ENCODE results near the gene THSD7B.
"Not testable (repeated sequence)": the region's sequence is repeated elsewhere in the genome, so short reads cannot be mapped to it uniquely, and the experiment has no call there.

THSD7B gene

DNA sequence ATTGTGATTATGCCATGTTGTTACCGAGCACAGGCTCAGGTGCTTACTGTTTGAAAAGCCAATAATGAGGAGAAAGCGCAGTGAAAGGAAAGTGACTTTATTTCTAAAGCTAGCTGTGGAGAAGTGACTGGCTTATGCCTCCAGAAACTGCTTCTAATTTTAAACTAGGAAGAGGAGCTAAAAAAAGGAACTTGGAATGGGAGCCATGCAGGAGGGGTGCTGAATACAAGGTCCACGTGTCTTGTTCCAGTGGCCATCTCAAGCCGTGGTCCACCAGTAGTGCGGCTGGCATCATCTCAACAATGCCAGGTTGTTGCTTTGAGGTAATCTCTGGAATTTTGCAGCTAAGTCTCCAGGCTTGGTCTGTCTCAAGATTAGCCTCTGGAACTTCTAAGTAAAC, 282.0 kb downstream of the THSD7B start:
- DNase-seq (ENCODE audit: low read depth in 2 of 2), result no peak

DNA sequence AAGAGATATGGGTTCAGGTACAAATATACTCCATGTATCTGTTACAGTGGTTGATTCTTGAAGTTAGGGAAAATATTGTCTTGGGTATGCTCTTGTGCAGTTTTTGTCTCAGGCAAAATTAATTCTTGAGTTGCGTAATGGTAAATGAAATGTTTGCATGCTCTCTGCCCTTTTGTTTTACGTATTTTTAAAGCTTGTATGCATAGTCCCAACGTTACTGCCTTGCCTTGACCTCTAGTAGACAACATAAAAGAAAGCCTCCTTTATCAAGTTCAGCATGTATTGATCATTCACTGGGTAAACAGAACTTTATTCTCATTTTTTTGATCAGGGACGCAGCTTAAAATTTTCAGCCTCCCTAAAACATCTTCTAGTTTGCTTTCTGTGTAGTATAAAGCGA, 283.1 kb downstream of the THSD7B start:
- DNase-seq (ENCODE audit: low read depth in 2 of 2), result no peak

DNA sequence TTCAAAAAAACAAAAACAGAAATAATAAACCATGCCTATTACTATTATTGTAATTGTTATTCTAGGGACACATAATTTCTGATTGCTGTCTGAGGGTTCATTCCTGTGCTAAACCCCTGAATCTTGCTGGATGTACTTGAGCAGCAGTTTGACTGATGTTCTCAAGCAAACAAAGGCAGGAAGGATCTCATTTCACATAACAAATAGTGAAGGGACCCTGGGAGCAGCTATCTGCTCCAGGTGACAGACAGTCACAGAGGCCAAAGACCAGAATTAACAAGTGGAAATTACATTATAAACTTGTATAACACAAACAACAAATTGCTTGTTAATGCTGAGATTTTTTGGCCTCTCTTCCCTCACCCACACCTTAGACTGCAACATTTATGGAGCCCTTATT, 284.2 kb downstream of the THSD7B start:
- DNase-seq (ENCODE audit: low read depth in 2 of 2), result no peak

DNA sequence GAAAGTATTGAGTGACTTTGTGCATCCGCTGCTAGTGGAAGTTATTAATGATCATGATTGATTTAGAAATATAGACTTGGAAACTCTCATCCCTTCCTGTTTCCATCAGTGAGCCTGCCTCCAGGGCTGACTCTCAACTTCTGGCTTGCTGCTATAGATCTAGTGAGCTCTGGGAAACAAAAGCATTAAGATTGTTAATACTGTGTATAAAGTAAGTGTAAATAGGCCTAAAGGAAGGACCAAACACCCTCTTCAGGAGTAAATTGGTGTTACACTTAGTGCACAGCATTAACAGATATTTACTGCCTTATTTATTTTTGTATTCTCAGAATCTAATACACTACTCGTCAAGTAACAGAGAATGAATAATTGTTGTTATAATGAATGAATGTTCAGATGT, 285.6 kb downstream of the THSD7B start:
- no peak for DNase-seq (ENCODE audit: low read depth in 2 of 2)

DNA sequence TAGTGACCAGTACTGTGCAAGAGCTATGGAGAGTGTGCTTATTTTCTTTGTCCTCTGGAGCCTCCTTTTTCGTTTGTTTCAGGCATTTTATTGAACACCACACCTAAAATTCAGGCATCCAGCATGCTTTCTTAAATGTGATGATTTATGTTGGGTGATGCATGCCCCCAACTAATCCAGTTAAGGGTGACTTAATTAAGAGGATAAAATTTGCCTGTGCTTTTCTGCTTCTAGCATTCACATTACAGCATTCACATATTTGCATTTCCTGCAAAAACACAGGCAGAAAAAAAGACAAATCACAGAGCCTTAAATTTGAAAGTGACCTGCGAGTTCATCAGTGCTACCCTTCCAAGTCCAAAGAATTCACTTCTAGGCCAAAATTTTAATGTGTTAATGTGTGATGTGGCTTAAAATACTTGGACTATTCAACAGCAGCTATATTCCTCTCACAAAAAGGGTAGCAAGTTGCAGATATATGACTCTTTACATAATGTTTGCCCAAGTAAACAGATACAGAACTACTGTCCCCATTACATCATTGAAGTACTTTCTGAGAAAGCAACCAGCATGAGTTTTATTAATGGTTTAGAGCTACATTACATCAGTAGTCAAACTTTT, 286.5 kb downstream of the THSD7B start:
- no peak for DNase-seq (ENCODE audit: low read depth in 2 of 2)

DNA sequence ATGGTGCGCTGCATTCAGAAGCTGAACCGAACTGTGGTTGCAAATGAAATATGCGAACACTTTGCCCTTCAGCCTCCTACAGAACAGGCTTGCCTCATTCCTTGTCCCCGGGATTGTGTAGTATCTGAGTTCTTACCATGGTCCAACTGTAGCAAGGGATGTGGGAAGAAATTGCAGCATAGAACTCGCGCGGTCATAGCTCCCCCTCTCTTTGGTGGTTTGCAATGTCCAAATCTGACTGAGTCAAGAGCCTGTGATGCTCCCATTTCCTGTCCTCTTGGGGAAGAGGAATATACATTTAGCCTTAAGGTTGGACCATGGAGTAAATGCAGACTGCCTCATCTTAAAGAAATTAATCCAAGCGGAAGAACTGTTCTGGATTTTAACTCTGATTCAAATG, 291.4 kb downstream of the THSD7B start:
- no peak for DNase-seq (ENCODE audit: low read depth in 2 of 2)

DNA sequence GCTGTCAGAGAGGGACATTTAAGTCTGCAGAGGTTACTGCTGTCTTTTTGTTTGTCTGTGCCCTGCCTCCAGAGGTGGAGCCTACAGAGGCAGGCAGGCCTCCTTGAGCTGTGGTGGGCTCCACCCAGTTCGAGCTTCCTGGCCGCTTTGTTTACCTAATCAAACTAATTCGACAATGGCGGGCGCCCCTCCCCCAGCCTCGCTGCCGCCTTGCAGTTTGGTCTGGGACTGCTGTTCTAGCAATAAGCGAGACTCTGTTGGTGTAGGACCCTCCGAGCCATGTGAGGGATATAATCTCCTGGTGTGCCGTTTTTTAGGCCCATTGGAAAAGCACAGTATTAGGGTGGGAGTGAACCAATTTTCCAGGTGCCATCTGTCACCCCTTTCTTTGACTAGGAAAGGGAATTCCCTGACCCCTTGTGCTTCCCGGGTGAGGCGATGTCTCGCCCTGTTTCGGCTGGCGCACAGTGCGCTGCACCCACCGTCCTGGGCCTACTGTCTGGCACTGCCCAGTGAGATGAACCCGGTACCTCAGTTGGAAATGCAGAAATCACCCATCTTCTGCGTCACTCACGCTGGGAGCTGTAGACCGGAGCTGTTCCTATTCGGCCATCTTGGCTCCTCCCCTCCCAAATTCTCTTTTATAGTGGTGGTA, 310.9 kb downstream of the THSD7B start:
- not testable (repeated sequence) for DNase-seq (ENCODE audit: low read depth in 2 of 2)

DNA sequence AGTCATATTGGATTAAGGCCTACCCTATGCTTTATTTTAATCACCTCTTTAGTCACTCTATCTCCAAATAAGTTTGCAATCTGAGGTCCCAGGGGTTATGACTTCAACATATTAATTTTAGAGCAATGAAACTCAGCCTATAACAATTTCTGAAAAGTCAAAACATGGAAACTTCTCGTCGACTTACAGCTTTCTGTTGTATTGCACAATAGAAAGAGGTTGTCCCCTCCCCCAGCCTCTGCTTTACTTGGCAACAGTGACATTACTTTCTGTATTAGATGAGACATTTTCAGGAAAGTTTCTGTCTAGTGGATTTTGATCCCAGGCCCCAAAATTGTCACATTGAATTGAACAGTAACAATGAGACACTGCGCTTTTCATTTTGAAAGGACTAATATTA, 326.4 kb downstream of the THSD7B start:
- no peak for DNase-seq (ENCODE audit: low read depth in 2 of 2)

DNA sequence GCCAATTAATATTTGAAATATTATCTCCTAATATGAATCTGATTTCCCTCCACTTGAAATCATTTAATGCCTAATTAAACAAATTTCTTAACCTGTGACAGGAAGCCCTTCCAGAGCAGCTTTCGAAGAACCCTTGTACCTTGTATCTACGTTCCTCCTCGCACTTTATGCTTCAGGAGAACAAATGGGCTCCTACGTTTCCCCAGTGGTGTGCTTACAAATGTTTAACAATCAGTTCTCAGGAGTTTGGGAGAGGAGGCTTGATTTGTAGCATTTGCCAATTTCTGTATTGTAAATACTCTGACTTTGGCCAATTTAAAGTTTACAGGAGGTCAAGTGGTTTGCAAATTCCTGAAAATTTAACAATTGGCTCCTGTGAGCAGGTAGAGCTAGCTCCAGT, 327.8 kb downstream of the THSD7B start:
- DNase-seq (ENCODE audit: low read depth in 2 of 2), result no peak

DNA sequence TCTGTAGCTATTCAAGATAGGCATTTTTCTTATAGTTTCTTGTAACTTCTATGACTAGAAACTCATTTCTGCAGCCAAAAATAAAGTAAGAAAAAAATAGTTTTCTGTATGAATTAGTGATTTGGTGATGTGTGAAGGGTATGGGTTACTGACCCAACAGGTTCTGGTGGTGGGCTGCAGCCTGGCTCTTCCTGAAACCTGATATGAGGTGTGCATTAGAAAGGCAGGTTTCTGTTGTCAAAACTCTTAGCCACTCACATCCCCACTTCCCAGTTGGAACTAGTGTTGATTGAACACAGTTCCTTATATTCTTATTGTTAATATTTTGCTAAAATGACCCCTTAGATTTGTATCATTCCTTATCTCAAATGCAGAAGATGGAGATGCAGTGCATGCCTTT, 330.8 kb downstream of the THSD7B start:
- DNase-seq (ENCODE audit: low read depth in 2 of 2), result no peak

DNA sequence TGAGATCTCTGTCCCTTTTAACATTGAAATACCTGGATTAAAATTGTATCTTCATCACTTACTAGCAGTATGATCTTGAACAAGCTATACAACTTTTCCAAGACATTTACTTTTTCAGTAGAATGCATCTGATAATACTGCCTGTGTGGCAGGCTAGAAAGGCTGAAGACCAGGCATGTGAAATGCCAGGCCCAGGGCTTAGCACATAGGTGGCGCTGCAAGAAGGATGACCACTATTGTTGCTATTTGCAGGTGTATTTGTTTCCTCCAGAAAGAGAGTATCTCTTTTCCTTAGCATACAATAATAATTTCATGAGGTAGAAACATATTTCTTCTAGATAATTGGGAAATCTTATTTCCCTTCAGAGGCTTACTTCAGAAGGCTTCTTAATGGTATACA, 331.3 kb downstream of the THSD7B start:
- DNase-seq (ENCODE audit: low read depth in 2 of 2), result no peak

DNA sequence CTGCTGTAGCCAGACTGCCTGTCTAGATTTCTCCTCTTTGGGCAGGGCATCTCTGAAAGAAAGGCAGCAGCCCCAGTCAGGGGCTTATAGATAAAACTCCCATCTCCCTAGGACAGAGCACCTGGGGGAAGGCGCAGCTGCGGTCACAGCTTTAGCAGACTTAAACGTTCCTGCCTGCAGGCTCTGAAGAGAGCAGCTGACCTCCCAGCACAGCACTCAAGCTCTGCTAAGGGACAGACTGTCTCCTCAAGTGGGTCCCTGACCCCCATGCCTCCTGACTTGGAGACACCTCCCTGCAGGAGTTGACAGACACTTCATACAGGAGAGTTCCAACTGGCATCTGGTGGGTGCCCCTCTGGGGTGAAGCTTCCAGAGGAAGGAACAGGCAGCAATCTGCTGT, 336.5 kb downstream of the THSD7B start:
- DNase-seq (ENCODE audit: low read depth in 2 of 2), result not testable (repeated sequence)

DNA sequence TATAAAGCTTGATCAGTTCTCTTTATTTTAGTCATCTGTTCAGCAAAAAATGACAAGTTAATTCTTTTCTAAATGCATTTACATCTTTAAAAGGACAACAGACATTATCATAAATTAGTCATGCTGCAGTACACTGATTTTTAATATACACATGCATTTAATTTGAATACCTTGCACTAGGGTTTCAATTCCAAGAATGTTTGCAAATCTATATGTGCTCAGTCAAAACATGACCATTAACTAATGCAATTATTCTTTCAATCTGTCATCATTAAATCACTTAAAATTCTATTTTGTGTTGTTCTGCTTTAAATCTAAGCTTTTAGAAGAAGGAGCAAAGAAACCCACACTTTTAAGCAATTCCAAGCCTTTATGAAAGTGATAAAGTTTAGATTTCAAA, 342.6 kb downstream of the THSD7B start:
- DNase-seq (ENCODE audit: low read depth in 2 of 2), result no peak

DNA sequence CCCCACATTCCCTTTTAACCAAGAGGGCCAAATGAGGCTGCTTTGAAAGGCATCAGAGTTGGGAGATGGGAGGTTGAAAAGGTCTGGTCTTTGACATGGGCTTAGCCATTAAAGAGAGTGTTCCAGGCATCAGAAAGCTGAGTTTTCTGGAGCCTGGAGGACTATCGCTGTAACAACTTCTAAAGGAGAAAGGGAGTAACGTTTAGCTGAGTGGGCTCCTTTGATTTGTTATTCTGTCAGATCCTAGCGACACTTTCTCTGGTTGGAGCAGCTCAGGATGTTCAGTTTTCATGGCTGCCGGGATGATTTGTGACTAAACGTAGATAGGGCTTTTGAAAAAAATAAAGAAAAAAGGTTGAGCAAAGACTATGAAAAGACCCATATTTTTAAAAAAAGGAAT, 346.6 kb downstream of the THSD7B start:
- no peak for DNase-seq (ENCODE audit: low read depth in 2 of 2)

DNA sequence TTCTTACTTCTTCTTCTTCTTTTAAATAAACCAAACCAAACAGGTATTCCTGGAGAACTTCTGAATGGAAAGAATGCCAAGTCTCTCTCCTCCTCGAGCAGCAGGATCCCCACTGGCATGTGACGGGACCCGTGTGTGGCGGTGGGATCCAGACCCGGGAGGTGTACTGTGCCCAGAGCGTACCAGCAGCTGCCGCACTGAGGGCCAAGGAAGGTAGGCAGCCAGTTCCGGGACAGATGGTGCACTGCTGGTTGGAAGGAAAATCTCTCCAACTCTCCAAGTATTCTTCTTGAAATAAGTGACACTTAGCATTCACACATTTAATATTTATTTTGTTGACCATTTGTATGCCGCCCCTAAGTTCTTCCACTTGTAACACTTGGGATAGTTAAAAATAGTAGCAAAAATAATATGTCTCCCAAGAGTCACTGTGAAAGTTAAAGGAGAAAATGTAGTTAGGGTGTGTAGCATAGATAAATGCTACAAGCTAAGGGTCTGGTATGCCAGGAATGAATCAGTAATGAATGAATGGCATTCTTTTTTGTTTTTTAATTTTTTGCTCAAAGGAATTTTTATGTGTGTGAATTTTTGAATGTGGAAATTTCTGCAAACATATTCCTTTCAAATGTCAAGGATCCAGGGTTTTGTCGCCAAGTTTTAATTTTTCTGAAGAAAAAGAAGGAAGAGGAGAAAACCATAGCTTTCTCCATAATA, 349.9 kb downstream of the THSD7B start:
- no peak for DNase-seq (ENCODE audit: low read depth in 2 of 2)

DNA sequence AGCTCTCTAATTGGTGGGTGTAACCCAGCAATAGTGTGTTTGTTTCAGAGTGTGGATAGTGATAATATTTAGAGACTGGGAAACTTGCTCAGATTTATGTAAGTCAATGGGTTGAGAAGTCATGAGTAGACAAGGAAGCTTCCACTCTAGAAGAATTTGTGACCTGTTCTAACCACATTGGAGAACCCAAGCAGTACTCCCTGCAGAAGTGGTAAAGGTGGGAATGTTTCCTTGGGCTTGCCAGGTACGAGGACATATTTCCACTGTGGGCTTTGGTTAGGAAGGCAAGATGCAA, 350.4 kb downstream of the THSD7B start:
- DNase-seq (ENCODE audit: low read depth in 2 of 2), result no peak

DNA sequence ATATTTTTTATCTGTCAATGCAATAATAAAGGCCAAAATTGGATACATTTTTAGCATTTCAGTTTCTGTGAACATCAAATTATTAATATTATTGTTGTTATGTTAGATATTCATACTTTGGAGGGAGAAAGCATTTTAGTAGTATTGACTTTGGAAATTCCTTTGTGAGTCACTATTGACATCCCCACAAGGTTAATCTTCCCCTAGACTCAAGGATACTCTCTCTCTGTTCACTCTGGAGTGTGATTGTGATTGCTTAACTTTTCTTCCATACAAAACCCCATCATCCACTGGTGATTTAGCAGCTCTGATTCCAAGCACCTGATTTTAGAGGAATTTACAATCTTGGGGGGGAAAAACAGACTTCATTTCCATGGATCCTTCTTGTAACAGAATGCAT, 352.0 kb downstream of the THSD7B start:
- DNase-seq (ENCODE audit: low read depth in 2 of 2), result no peak

DNA sequence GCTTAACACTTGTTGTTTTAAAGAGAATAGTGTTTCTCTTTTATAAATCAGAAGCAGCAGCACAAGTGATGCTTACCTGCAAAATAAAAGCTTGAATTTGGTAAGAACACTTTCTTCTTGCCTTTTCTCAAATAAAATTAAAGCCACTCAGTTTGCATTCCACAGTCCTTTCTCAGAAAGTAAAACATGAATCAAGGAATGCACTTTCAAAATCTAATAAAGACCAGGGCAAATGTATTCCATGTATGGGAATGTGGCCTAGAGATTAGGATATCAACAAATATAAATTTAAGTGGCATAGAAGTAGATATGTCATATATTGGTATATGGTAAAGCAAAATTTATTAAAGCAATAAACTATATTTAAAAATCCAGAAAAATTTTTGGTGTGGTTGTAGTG, 352.8 kb downstream of the THSD7B start:
- DNase-seq (ENCODE audit: low read depth in 2 of 2), result no peak

DNA sequence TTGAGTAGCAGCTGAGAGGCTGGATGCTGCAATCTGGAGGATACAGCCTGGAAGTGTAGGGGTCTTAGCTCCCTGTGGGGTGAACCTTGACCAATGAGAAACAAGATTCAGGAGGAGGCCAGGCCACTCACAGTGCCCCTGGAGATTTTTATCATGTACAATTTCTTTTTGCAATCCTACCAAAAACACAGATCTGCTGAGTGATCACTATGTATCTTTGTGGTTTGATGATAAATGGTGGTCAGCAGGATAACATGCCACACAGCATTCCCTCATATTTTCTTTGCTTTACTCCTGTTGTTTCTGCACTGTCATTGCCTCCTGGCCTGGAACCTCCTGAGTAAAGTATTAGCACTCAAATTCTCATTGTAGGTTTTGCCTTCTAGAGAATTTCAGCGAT, 357.9 kb downstream of the THSD7B start:
- DNase-seq (ENCODE audit: low read depth in 2 of 2), result no peak

DNA sequence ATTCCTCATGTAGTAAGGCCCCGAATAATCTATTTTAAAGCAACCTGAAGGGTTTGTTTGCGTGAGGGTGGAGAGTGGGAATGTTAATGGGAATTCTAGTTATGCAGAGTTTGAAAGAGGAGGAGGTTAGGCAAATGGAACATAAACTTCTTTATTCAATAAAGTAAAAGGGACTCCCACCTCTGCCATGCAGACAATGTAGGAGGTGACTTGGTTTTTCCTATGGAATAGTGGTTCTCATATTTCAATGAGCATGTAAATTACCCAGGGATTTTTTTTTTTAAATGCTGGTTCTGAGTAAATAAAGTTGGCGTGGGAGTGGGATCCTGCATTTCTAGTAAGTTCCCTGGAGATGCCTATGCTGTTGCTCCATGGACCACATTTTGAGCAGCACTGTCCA, 367.9 kb downstream of the THSD7B start:
- no peak for DNase-seq (ENCODE audit: low read depth in 2 of 2)

DNA sequence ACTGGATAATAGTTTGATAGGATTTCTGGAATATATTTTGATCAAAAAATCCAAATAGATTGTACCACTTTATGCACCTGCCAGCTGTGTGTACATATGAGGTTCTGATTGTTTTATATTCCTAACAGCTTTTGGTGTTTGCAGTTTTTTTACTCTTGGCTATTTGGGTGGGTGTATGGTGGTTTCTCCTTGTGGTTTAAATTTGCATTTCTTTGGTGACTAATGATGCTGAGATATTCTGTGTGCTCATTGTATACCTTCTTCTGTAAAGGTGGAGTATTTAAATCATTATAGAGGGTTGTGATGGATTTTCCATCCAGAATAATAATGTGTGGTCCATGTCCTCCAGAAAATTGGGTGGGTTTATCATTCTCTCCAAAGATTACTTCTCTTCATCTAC, 372.9 kb downstream of the THSD7B start:
- DNase-seq (ENCODE audit: low read depth in 2 of 2), result no peak

DNA sequence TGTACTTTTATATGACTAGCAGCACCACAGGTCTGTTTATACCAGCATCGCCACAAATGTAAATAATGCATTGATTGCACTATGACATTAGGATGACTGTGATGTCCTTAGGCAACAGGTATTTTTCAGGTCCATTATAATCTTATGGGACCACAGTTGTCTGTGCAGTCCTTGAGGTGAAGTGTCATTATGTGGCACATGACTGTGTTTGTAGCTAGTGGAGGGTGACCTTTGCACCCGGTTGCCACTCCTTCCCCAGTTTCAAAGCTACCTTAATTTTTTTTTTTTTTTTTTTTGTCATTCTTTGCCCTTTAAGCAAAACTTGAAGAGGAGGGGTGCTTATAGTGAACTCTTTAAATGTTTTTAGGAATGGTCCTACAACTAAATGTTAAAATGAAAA, 386.4 kb downstream of the THSD7B start:
- DNase-seq (ENCODE audit: low read depth in 2 of 2), result no peak

DNA sequence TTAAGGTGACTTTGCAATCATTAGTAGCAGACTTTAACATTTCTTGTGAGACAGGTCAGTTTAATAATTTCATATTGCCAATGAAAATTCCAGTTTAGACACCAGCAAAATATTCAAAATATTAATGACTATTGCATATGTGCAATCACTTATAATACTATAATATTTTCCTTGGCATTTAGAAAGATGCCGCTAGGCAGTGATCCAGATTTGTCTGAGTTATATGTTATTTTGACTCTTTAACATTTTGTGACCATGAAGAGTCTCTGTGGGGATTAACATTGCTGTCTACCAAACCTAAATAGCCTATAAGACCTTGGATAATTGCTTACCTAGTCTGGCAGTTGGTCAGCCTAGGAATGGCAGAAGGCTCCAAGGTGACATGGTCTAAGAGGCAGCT, 389.6 kb downstream of the THSD7B start:
- no peak for DNase-seq (ENCODE audit: low read depth in 2 of 2)

All from stimulated activated CD8-positive, alpha-beta memory T cell treated with anti-CD3 and anti-CD28 coated beads, Interleukin-7, amount 100 ng/mL, for 1 hour (primary cell).